Measurements from ENCODE around the gene TRPM3. TPM values are rescaled to one million over a fixed set of nuclear protein-coding genes. Genes with fewer than 3 reads are reported as not detected.
A peak's percentile ranks its signal among the peaks of the same experiment; 100 is the strongest.

Gene TRPM3
- total RNA-seq, 6 experiments from 2014 or later, result 0.02 TPM; not detected in 5

DNA sequence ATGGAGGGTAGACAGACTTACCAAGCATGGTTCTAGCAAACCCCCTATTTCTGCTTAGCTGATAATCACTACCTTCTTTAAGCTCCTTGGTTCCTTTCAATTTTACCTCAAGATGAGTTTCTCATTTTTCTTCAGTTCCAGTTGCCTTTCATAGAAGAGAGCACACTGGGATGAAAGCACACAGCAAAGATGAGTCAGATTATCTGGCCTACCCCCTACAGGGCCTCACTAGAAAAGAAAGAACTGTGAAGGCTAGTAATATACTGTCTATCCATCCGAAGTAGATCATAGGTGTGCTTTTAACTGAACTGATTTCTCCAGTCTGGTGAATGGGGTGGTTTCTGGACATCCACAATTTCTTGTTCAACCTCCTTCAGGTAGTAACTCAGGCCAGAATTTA lies 122.5 kb downstream of the TRPM3 start:
- peak; percentile 45 for DNase-seq
- no peaks in the 10 kb centered on the region for H3K36me3 Mint-ChIP-seq (ENCODE audit: low read depth)

GRCh38 chr9:70995511-70995910 lies 125.9 kb downstream of the TRPM3 start:
- H3K4me1 Mint-ChIP-seq (ENCODE audit: low read depth), result peaks cover 42% of the 10 kb centered on the region
- H3K27ac Mint-ChIP-seq, result no peak overlapping the region
- H3K4me3 Mint-ChIP-seq, result no peak overlapping the region
- no peaks in the 10 kb centered on the region for H3K9me3 Mint-ChIP-seq
- TF ChIP-seq CTCF (IDR thresholded peaks at IDR 0.05), result no peak
- DNase-seq, result peak; percentile 6
- no peaks in the 10 kb centered on the region for H3K27me3 Mint-ChIP-seq (ENCODE audit: insufficient read depth)
- H3K36me3 Mint-ChIP-seq (ENCODE audit: low read depth), result no peaks in the 10 kb centered on the region

More for the DNA sequence above, 122.5 kb downstream of the TRPM3 start:
- no peaks in the 10 kb centered on the region for H3K9me3 Mint-ChIP-seq
- no peak for TF ChIP-seq CTCF (IDR thresholded peaks at IDR 0.05)
- H3K27ac Mint-ChIP-seq, result no peak overlapping the region
- H3K27me3 Mint-ChIP-seq (ENCODE audit: insufficient read depth), result no peaks in the 10 kb centered on the region
- no peak overlapping the region for H3K4me3 Mint-ChIP-seq
- peaks cover 37% of the 10 kb centered on the region for H3K4me1 Mint-ChIP-seq (ENCODE audit: low read depth)

GRCh38 chr9:70994582-70994981 lies 126.8 kb downstream of the TRPM3 start:
- H3K4me3 Mint-ChIP-seq, result no peak overlapping the region
- H3K36me3 Mint-ChIP-seq (ENCODE audit: low read depth), result no peaks in the 10 kb centered on the region
- no peak overlapping the region for H3K27ac Mint-ChIP-seq
- DNase-seq, result no peak
- H3K27me3 Mint-ChIP-seq (ENCODE audit: insufficient read depth), result no peaks in the 10 kb centered on the region
- no peaks in the 10 kb centered on the region for H3K9me3 Mint-ChIP-seq
- TF ChIP-seq CTCF (IDR thresholded peaks at IDR 0.05), result no peak
- peaks cover 42% of the 10 kb centered on the region for H3K4me1 Mint-ChIP-seq (ENCODE audit: low read depth)

GRCh38 chr9:70988551-70988950 lies 132.9 kb downstream of the TRPM3 start:
- Mint-ChIP-seq H3K9me3 (peaks cover 10% of the 10 kb centered on the region; the same call in 1 of the 2 replicates), H3K36me3 (ENCODE audit: low read depth) (peaks cover 9% of the 10 kb centered on the region; the same call in 1 of the 2 replicates), H3K27ac (peak overlapping the region; percentile 71), H3K27me3 (ENCODE audit: insufficient read depth) (no peaks in the 10 kb centered on the region), H3K4me3 (no peak overlapping the region), H3K4me1 (ENCODE audit: low read depth) (peaks cover 44% of the 10 kb centered on the region)
- TF ChIP-seq CTCF (IDR thresholded peaks at IDR 0.05), result no peak
- DNase-seq, result peak; percentile 17

GRCh38 chr9:70987986-70988385 lies 133.4 kb downstream of the TRPM3 start:
- Mint-ChIP-seq H3K27me3 (ENCODE audit: insufficient read depth) (no peaks in the 10 kb centered on the region), H3K4me1 (ENCODE audit: low read depth) (peaks cover 49% of the 10 kb centered on the region), H3K9me3 (peaks cover 16% of the 10 kb centered on the region), H3K4me3 (no peak overlapping the region), H3K27ac (peak overlapping the region; percentile 71), H3K36me3 (ENCODE audit: low read depth) (peaks cover 14% of the 10 kb centered on the region; the same call in 1 of the 2 replicates)
- DNase-seq, result peak; percentile 72
- no peak for TF ChIP-seq CTCF (IDR thresholded peaks at IDR 0.05)

DNA sequence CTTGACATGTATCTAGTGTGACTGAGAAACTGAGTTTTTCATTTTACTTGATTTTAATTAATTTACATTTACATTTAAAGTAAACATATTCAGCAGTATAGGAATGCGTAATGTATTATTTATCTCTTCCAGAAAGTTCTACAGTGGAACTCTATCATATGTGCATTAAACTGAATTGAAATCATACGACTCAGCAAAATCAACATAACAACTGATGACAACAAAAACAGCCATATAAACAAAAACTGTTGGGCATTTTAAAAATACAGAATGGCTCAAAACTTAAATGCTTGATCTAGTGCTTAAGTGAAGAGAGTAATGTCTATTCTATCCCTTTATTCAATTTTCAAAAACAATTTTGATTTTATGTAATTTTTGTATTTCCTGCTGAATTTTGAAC lies 134.4 kb downstream of the TRPM3 start:
- H3K36me3 Mint-ChIP-seq (ENCODE audit: low read depth), result peaks cover 14% of the 10 kb centered on the region; the same call in 1 of the 2 replicates
- TF ChIP-seq CTCF (IDR thresholded peaks at IDR 0.05), result no peak
- H3K4me1 Mint-ChIP-seq (ENCODE audit: low read depth), result peaks cover 51% of the 10 kb centered on the region
- no peaks in the 10 kb centered on the region for H3K27me3 Mint-ChIP-seq (ENCODE audit: insufficient read depth)
- peaks cover 18% of the 10 kb centered on the region for H3K9me3 Mint-ChIP-seq
- H3K4me3 Mint-ChIP-seq, result no peak overlapping the region
- H3K27ac Mint-ChIP-seq, result no peak overlapping the region
- DNase-seq, result no peak

Data from HFFc6 (cell line).